ENCODE results near the gene MELK.

DNA sequence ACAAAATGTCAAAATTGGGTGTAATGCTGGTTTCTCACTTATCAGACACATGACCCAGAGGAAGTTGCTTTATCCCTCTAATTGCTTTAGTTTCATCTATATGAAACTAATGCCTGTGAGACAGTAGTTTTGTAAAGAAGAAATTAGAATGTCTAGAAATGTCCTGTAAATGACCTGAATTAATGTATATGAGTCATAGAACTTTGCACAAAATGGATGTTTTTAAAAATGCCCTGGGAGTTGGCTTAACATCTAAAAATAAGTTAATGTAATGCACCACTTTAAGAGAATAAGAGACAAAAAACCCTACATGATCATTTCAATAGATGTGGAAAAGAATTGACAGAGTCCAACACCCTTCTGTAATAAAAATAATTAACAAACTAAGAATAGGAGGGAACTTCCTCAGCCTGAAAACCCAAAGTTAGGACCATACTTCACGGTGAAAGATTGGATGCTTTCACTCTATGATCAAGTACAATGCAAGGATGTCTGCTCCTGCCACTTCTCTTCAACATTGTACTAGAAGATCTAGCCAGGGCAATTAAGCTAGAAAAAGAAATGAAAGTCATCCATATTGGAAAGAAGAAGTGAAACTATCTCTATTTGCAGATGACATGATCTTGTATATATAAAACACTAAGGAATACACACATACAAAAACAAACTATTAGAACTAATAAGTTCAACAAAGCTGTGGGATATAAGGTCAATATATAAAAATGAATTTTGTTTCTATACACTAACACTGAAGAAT is 117.9 kb downstream of the MELK start:
- TF ChIP-seq, protein P1, sequence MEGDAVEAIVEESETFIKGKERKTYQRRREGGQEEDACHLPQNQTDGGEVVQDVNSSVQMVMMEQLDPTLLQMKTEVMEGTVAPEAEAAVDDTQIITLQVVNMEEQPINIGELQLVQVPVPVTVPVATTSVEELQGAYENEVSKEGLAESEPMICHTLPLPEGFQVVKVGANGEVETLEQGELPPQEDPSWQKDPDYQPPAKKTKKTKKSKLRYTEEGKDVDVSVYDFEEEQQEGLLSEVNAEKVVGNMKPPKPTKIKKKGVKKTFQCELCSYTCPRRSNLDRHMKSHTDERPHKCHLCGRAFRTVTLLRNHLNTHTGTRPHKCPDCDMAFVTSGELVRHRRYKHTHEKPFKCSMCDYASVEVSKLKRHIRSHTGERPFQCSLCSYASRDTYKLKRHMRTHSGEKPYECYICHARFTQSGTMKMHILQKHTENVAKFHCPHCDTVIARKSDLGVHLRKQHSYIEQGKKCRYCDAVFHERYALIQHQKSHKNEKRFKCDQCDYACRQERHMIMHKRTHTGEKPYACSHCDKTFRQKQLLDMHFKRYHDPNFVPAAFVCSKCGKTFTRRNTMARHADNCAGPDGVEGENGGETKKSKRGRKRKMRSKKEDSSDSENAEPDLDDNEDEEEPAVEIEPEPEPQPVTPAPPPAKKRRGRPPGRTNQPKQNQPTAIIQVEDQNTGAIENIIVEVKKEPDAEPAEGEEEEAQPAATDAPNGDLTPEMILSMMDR (IDR thresholded peaks at IDR 0.05; ENCODE audit: low read length): no peak
- TF ChIP-seq EZH2 (IDR thresholded peaks at IDR 0.05; ENCODE audit: borderline replicate concordance, low read length): no peak

All from OCI-LY1 (cell line).